Activated naive CD4-positive, alpha-beta T cell treated with anti-CD3 and anti-CD28 coated beads, Interleukin-2, amount 50 U/mL, for 16 hours (primary cell): Measurements from ENCODE around the gene KRT8.
"Not testable (repeated sequence)": the region's sequence is repeated elsewhere in the genome, so short reads cannot be mapped to it uniquely, and the experiment has no call there.

Experiments used
- DNase-seq: peaks from one replicate; pipeline ENCODE4 v3.0.0-alpha.2; 2020

Gene KRT8

GRCh38 chr12:52904509-52905300 is at the start of gene KRT8:
Gene KRT8 (minus strand): TSS chr12:52905076. CDS start chr12:52904981, 95 bp downstream.
- not testable (repeated sequence) for DNase-seq

DNA sequence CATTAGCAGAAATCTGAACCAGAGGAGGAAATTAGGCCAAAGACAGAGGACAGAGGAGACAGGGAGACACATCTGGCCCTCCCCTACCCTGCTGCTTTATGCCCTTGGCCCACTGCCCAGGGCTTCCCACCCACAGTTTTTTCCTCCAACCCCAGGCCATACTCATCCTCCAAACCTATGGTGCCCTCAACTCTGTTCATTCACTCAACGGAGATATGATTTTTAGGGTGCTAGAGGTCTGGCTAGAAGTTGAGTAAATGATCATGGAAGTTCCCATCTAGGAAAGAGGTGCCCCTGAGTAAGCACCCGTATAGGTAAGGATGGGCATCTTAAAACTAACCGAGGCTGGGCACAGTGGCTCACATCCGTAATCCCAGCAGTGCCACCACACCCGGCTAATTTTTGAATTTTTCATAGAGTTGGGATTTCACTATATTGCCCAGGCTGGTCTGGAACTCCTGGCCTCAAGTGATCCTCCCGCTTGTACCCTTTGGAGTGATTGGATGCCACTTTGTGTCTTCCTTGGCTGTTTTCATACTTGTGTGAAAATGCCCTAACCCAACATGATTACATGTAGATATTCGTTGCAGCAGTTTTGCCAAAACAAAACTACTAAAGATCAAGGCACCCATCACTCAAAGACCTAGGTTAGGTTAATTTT is 48.4 kb upstream of the KRT8 start:
- no peak for DNase-seq

GRCh38 chr12:52952076-52952801 is 47.4 kb upstream of the KRT8 start:
- no peak for DNase-seq

DNA sequence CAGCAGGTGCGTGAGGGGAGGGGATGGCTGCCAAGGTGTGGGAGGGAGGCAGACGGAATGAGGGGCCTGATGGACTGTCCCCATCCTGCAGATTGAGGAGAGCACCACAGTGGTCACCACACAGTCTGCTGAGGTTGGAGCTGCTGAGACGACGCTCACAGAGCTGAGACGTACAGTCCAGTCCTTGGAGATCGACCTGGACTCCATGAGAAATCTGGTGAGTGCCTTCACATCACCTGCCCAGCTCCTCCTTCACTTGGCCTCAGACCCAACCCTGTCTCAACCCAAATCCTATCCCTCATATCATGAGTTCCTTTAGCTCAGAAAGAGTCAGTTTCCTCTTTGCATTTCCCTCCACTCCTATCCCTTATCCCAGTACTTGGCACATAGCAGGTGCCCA is 46.8 kb upstream of the KRT8 start:
- no peak for DNase-seq

DNA sequence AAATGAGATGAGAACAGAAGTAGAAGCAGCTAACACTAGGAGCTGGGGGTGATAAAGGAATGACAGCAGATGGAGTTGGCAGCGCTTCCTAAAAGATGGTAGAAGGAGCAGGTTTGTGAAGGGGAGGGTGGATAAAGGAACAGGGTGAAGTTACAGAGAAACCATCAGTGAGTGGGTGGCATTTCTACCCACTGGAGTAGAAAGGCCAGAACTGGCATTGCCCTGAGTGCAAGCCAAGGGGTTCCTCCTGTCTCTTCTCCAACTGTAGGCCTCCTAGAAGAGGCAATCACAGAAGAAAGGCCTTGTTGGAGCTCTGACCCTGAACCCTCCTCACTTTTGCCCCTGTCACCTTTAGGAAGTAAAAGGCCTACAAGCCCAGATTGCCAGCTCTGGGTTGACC is 46.2 kb upstream of the KRT8 start:
- DNase-seq, result no peak

- DNase-seq, result no peak
Observed at GRCh38 chr12:52950553-52950952, 45.7 kb upstream of the KRT8 start.

DNA sequence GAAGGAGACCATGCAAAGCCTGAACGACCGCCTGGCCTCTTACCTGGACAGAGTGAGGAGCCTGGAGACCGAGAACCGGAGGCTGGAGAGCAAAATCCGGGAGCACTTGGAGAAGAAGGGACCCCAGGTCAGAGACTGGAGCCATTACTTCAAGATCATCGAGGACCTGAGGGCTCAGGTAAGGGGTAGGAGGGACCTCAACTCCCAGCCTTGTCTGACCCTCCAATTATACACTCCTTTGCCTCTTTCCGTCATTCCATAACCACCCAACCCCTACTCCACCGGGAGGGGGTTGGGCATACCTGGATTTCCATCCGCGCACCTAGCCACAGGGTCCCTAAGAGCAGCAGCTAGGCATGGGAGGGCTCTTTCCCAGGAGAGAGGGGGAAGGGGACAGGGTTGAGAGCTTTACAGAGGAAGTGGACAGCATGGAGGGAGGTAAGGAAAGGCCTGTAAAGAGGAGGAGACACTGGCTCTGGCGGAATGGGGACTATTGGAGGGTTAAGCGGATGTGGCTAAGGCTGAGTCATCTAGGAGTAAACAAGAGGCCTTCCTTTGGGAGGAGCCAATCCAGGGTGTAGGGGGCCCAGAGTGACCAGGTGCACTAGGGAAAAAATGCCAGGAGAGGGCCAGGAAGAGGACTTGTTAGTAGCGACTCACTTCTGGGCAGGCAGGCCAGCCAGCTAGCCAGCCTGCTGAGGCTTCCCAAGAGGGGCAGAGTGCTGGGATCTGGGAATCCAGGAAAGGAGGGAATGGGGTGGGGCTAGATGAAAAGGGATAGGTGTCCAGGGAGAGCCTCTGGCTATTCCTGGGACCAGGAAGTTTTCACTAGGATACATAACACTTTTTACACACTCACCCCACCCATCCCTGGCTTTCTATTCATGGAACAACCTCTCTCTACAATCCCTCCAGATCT is 44.8 kb upstream of the KRT8 start:
- DNase-seq, result no peak

- DNase-seq, result no peak
Observed at GRCh38 chr12:52947738-52948423, 43.0 kb upstream of the KRT8 start.

DNA sequence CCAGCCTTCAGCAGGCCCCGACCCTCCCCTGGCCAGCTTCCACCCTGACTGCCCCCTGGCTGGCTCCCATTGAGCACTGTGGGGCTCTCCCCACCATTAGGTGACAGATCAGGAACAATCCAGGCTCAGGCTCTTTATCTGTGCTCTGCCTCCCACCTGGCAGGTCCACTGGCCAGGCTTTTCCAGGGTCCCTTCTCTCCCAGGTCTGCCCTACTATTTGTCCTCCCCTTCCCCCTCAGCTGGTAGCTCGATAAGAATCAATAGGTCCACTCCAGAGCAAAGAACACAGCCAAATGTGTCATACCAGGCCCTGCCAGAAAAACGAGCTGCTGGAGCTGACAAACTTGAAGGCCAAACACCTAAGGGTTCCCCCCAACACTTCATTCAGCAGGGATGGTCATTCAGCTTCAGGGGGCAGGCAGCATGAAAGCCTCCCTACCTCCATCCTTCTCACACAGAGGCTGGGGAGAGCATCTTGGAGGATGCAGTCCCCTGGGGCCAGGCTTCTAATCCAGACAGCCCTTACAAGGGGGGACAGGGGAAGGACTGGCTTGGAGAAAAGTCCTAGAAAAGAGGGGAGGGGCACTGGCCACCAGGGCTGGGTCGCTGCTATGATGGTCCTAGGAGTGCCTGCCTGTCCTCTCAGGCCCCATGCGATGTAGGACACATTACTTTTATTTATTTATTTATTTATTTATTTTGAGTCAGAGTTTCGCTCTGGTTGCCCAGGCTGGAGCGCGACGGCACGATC is 42.1 kb upstream of the KRT8 start:
- no peak for DNase-seq

GRCh38 chr12:52946334-52946733 is 41.5 kb upstream of the KRT8 start:
- DNase-seq, result no peak

DNA sequence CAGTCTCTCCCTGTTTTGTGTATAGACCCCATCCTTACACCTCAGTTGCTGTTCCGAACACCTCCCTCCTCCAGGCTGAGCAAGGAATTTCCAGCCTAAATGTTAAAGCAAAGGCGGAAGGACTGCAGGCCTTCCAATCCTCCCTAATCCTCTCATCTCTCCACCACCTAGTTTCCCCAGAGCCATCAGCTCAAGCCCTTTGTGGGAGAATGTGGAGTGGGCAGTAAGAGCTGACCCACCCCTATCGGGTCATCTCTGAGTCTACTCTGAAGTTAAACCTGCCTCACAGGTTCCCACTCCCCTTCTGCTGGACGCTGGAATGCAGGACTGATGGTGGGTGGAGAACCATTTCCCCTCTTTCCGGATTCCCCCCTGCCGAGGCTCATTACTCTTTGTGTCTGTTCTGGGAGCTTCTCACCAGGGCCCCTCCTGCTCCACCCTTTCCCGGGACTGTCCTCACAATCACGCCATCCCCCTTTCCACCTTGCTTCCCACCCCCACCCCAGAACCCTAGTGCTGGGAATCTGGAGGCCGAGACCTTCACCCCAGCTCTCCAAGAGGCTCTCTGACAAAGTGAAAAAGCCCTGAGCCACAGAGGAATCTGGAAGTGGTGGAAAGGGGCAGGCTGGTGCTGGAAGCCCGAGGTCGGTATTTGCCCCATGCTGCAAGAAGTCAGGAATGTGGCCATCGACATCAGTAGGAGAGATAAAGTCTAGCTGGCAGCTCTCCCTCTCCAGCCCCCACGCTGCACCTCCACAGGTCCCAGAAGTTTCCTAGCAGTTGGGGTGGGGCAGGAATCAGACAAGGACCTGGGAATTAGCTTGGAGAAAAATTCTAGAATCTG is 40.7 kb upstream of the KRT8 start:
- DNase-seq, result no peak

DNA sequence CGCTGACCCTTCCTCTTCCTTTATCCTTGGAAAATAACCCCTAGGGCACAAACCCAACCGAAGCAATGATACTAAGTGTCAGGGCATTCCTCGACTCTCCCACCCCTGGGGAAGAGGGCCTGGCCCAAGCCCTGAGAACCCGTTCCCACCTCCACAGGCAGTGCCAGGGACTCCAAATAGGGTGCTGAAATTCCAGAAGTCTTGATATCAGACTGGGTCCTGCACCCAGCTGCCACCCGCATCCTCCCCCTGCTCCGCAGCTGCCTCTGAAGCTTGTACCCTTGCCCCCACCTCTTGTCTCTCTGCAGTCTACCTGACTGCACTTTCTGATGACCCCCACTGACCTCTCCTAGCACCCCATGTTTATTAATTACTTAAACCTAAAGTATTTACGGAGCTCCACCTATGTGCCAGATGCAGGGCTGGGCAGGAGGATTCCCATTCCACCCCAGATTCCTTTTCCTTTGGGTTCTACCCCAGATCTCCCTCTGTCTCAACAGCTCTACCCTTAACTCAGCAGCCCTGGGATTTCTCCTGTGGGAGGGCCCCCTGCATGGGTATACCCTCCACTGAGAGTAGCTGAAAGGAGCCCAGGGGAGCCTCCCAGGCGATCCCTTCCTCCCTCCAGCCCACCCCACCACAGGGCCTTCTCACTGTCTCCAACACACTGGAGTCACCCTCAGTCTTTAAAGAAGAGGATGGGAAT is 40.0 kb upstream of the KRT8 start:
- no peak for DNase-seq

GRCh38 chr12:52942901-52943181 is 38.0 kb upstream of the KRT8 start:
- DNase-seq, result no peak

GRCh38 chr12:52942066-52942900 is 37.4 kb upstream of the KRT8 start:
- DNase-seq, result no peak

DNA sequence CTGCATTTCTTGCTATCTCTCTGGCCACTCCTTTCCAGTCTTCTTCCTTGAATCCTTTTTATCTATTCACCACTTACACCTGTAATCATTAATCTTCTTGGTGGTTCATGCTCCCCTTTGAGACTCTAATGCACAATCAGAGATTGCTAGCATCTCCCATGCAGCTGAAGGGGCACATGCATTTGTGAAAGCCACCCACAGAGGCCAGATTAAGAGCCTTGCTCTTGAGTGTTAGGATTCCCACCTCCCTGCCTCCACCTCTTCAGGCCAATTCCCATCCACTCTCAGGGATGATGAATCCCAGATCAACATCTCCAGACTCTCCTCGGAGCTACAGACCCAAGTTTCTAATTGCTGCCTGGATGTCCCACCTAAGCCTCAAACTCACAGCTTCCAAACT is 24.7 kb upstream of the KRT8 start:
- no peak for DNase-seq

GRCh38 chr12:52927964-52928363 is 23.1 kb upstream of the KRT8 start:
- no peak for DNase-seq

- DNase-seq, result no peak
Observed at GRCh38 chr12:52926596-52927234, 21.8 kb upstream of the KRT8 start.
